WTC11 (cell line): Measurements from ENCODE around the gene MED15.

ENCODE experiments used
- ATF2 ChIP-seq: sonication (generic); formaldehyde crosslinking; IDR thresholded peaks from 2 replicates; pipeline ENCODE4 v1.8.1; 2022; ENCODE audit warnings: low read depth, missing genetic modification reagents, borderline replicate concordance
- CBFB ChIP-seq: sonication (generic); formaldehyde crosslinking; IDR thresholded peaks from 2 replicates; pipeline ENCODE4 v1.8.1; 2022; ENCODE audit warnings: mild to moderate bottlenecking, low read depth, missing genetic modification reagents
- CREB1 ChIP-seq: sonication (generic); formaldehyde crosslinking; IDR thresholded peaks from 2 replicates; pipeline ENCODE4 v1.8.0; 2023; ENCODE audit warnings: mild to moderate bottlenecking, missing genetic modification reagents
- CTCF ChIP-seq: fragments of 200-600 bp; IDR thresholded peaks from 2 replicates; pipeline ENCODE4 v1.8.0; 2022; ENCODE audit warnings: antibody characterized with exemption
- IRF1 ChIP-seq: sonication (generic); formaldehyde crosslinking; IDR thresholded peaks from 2 replicates; pipeline ENCODE4 v1.8.0; 2023; ENCODE audit warnings: missing genetic modification reagents
- SMAD4 ChIP-seq: sonication (generic); formaldehyde crosslinking; IDR thresholded peaks from 2 replicates; pipeline ENCODE4 v1.8.0; 2022; ENCODE audit warnings: mild to moderate bottlenecking, missing genetic modification reagents
- ZNF121 ChIP-seq: sonication (generic); formaldehyde crosslinking; IDR thresholded peaks from 2 replicates; pipeline ENCODE4 v1.8.0; 2023; ENCODE audit warnings: missing genetic modification reagents

- TF ChIP-seq IRF1 (CRISPR knock-in tag) = no peak
- TF ChIP-seq SMAD4 (CRISPR knock-in tag) = no peak
- no peak for TF ChIP-seq CTCF
- no peak for TF ChIP-seq CREB1 (CRISPR knock-in tag)
- no peak for TF ChIP-seq ATF2
- no peak for TF ChIP-seq CBFB (CRISPR knock-in tag)
- no peak for TF ChIP-seq ZNF121
Measured at GRCh38 chr22:20531154-20531403, 23.7 kb downstream of the MED15 start.
